Vagina (tissue), 2 donors: ENCODE results near the gene CCNT2. TPM values are rescaled to one million over a fixed set of nuclear protein-coding genes. Genes with fewer than 3 reads are reported as not detected.

ENCODE experiments used
- DNase-seq, 2 donors: peaks; one replicate each; pipeline ENCODE4 v3.0.0-alpha.2; 2017; ENCODE audit errors: extremely low spot score in 2 of 2
- H3K27ac ChIP-seq: fragments of 200-600 bp; sonication (generic); one replicate; pipeline ENCODE4 v1.5.1; 2019
- H3K27me3 ChIP-seq: fragments of 200-600 bp; sonication (generic); one replicate; pipeline ENCODE4 v1.5.1; 2019
- H3K36me3 ChIP-seq, 2 donors: fragments of 200-600 bp; sonication (generic); one replicate each; pipeline ENCODE4 v1.5.1; 2017 to 2019
- H3K4me1 ChIP-seq: fragments of 200-600 bp; sonication (generic); one replicate; pipeline ENCODE4 v1.5.1; 2019
- H3K4me3 ChIP-seq, 2 donors: fragments of 200-600 bp; sonication (generic); 1 replicate in 1 of 2; 2 replicates in 1 of 2; pipeline ENCODE4 v1.5.1; 2016 to 2019
- H3K9me3 ChIP-seq: fragments of 200-600 bp; sonication (generic); one replicate; pipeline ENCODE4 v1.5.1; 2019
- CTCF ChIP-seq, 3 experiments: fragments of 450-650 bp in 2 of 3; fragments of 200-600 bp in 1 of 3; sonication (generic) in 1 of 3; IDR thresholded peaks; one replicate each; pipeline ENCODE4 v1.5.1; 2017 to 2019; ENCODE audit warnings: antibody characterized with exemption in 3 of 3, mild to moderate bottlenecking in 2 of 3, moderate library complexity in 2 of 3
- POLR2A ChIP-seq, 2 donors: fragments of 450-650 bp; IDR thresholded peaks; one replicate each; pipeline ENCODE4 v1.6.1; 2017; ENCODE audit warnings: antibody characterized with exemption in 2 of 2, mild to moderate bottlenecking in 2 of 2, moderate library complexity in 2 of 2
- POLR2AphosphoS5 ChIP-seq, 2 donors: sonication (generic); formaldehyde crosslinking; IDR thresholded peaks; one replicate each; pipeline ENCODE4 v1.9.0; 2017; ENCODE audit warnings: antibody characterized with exemption in 2 of 2, mild to moderate bottlenecking in 2 of 2, low read depth in 1 of 2; ENCODE audit not compliant: insufficient read depth in 1 of 2
- intact Hi-C: fragments of 100-400 bp; cut with DNase I; formaldehyde crosslinking; loops from one replicate; pipeline ENCODE4 v1.15.1; 2023
- total RNA-seq: library from RNA; depleted of rRNA; stranded (reverse); fragments of >200 nt; gene quantifications from one replicate; pipeline ENCODE4 v1.2.3, GENCODE V29; 2016

CCNT2 gene
- total RNA-seq, 1 donor from 2014 or later: 34.6 TPM

- Histone ChIP-seq H3K4me3 (no peak overlapping the region), H3K27ac (no peak overlapping the region), H3K4me1 (no peaks in the 10 kb centered on the region), H3K27me3 (no peaks in the 10 kb centered on the region), H3K36me3 (no peaks in the 10 kb centered on the region), H3K9me3 (no peaks in the 10 kb centered on the region)
- DNase-seq: no peak
- TF ChIP-seq POLR2A (IDR thresholded peaks at IDR 0.05) (no peak), CTCF (IDR thresholded peaks at IDR 0.05) (no peak)
- intact Hi-C loops: no loop called here
These were observed 62.0 kb downstream of the CCNT2 start for GRCh38 chr2:134980639-134981038.

- no peaks in the 10 kb centered on the region for H3K4me1 ChIP-seq
- H3K36me3 ChIP-seq: no peaks in the 10 kb centered on the region
- TF ChIP-seq POLR2A (IDR thresholded peaks at IDR 0.05) (no peak), POLR2AphosphoS5 (IDR thresholded peaks at IDR 0.05; ENCODE audit: insufficient read depth in 1 of 2, low read depth in 1 of 2) (no peak), CTCF (IDR thresholded peaks at IDR 0.05) (no peak)
- no peak overlapping the region for H3K4me3 ChIP-seq
- no peaks in the 10 kb centered on the region for H3K27me3 ChIP-seq
- no peaks in the 10 kb centered on the region for H3K9me3 ChIP-seq
- H3K27ac ChIP-seq: no peak overlapping the region
- no peak for DNase-seq
- intact Hi-C loops: no loop called here
These were observed 64.0 kb downstream of the CCNT2 start for GRCh38 chr2:134982603-134983002.

GRCh38 chr2:134985061-134985460 is 66.4 kb downstream of the CCNT2 start:
- no peaks in the 10 kb centered on the region for H3K36me3 ChIP-seq
- TF ChIP-seq POLR2A (IDR thresholded peaks at IDR 0.05) (no peak), CTCF (IDR thresholded peaks at IDR 0.05) (no peak), POLR2AphosphoS5 (IDR thresholded peaks at IDR 0.05; ENCODE audit: insufficient read depth in 1 of 2, low read depth in 1 of 2) (no peak)
- no peak for DNase-seq
- H3K9me3 ChIP-seq: no peaks in the 10 kb centered on the region
- no peaks in the 10 kb centered on the region for H3K4me1 ChIP-seq
- no peak overlapping the region for H3K4me3 ChIP-seq
- no peaks in the 10 kb centered on the region for H3K27me3 ChIP-seq
- intact Hi-C loops: no loop called here
- H3K27ac ChIP-seq: no peak overlapping the region

- H3K27ac ChIP-seq: no peak overlapping the region
- no peaks in the 10 kb centered on the region for H3K36me3 ChIP-seq
- intact Hi-C loops: no loop called here
- H3K4me1 ChIP-seq: no peaks in the 10 kb centered on the region
- no peaks in the 10 kb centered on the region for H3K9me3 ChIP-seq
- no peak for TF ChIP-seq POLR2A (IDR thresholded peaks at IDR 0.05)
- TF ChIP-seq CTCF (IDR thresholded peaks at IDR 0.05): peak in 2 of 3 experiments; percentile 9 to 30
- no peak for TF ChIP-seq POLR2AphosphoS5 (IDR thresholded peaks at IDR 0.05; ENCODE audit: insufficient read depth in 1 of 2, low read depth in 1 of 2)
- no peak for DNase-seq
- H3K4me3 ChIP-seq: no peak overlapping the region
- no peaks in the 10 kb centered on the region for H3K27me3 ChIP-seq
These were observed 70.5 kb downstream of the CCNT2 start for GRCh38 chr2:134988994-134989605.

- no peaks in the 10 kb centered on the region for H3K9me3 ChIP-seq
- H3K27me3 ChIP-seq: no peaks in the 10 kb centered on the region
- intact Hi-C loops: no loop called here
- H3K4me1 ChIP-seq: no peaks in the 10 kb centered on the region
- H3K4me3 ChIP-seq: no peak overlapping the region
- TF ChIP-seq POLR2AphosphoS5 (IDR thresholded peaks at IDR 0.05; ENCODE audit: insufficient read depth in 1 of 2, low read depth in 1 of 2) (no peak), POLR2A (IDR thresholded peaks at IDR 0.05) (no peak), CTCF (IDR thresholded peaks at IDR 0.05) (no peak)
- no peaks in the 10 kb centered on the region for H3K36me3 ChIP-seq
- no peak for DNase-seq
- H3K27ac ChIP-seq: no peak overlapping the region
These were observed 80.9 kb downstream of the CCNT2 start for GRCh38 chr2:134999521-134999920.
